Keratinocyte (primary cell): ENCODE results near the gene MFSD1. TPM values are rescaled to one million over a fixed set of nuclear protein-coding genes. Genes with fewer than 3 reads are reported as not detected.

Experiments used
- DNase-seq: peaks from one replicate; pipeline ENCODE4 v3.0.0-alpha.2; 2011; ENCODE audit warnings: low read depth, missing footprints, low spot score
- FAIRE-seq: peaks from 2 replicates; lab custom pipeline; 2011; peaks lifted over from hg19 to GRCh38; lab: Jason Lieb, UNC
- H2AFZ ChIP-seq: 2 replicates; pipeline ENCODE4 v1.6.0; 2012; ENCODE audit warnings: low read length, control low read depth, inconsistent platforms; ENCODE audit not compliant: control insufficient read depth
- H3K27ac ChIP-seq: 2 replicates; pipeline ENCODE4 v1.5.1; 2011; ENCODE audit warnings: low read length; ENCODE audit not compliant: control insufficient read depth, insufficient read depth
- H3K27me3 ChIP-seq: 3 replicates; pipeline ENCODE4 v1.6.0; 2011; ENCODE audit warnings: low read length; ENCODE audit not compliant: control insufficient read depth, insufficient read depth; ENCODE audit errors: extremely low read depth
- H3K36me3 ChIP-seq, 2 experiments: 2 replicates in 1 of 2; 3 replicates in 1 of 2; pipeline ENCODE4 v1.5.1; 2011; ENCODE audit warnings: low read length in 2 of 2, mild to moderate bottlenecking in 1 of 2; ENCODE audit not compliant: control insufficient read depth in 2 of 2, insufficient read depth in 2 of 2; ENCODE audit errors: extremely low read depth in 1 of 2
- H3K4me1 ChIP-seq: 3 replicates; pipeline ENCODE4 v1.5.1; 2011; ENCODE audit warnings: low read length; ENCODE audit not compliant: control insufficient read depth, insufficient read depth; ENCODE audit errors: extremely low read depth
- H3K4me2 ChIP-seq: 3 replicates; pipeline ENCODE4 v1.6.0; 2011; ENCODE audit warnings: low read depth, low read length; ENCODE audit not compliant: control insufficient read depth, insufficient read depth; ENCODE audit errors: extremely low read depth
- H3K4me3 ChIP-seq, 3 experiments: fragments of 200-600 bp in 1 of 3; sonication (generic) in 1 of 3; 2 replicates in 2 of 3; 3 replicates in 1 of 3; pipeline ENCODE4 v1.5.1; 2011 to 2016; ENCODE audit warnings: low read length in 3 of 3, mild to moderate bottlenecking in 3 of 3, control low read depth in 2 of 3, inconsistent platforms in 1 of 3, low read depth in 1 of 3, mixed read lengths in 1 of 3, mixed run types in 1 of 3, moderate library complexity in 1 of 3; ENCODE audit not compliant: control insufficient read depth in 2 of 3, insufficient read depth in 2 of 3; ENCODE audit errors: extremely low read depth in 1 of 3
- H3K79me2 ChIP-seq: 2 replicates; pipeline ENCODE4 v1.6.0; 2012; ENCODE audit warnings: low read length; ENCODE audit not compliant: control insufficient read depth, insufficient read depth
- H3K9ac ChIP-seq: 3 replicates; pipeline ENCODE4 v1.6.0; 2011; ENCODE audit warnings: low read length; ENCODE audit not compliant: control insufficient read depth, insufficient read depth; ENCODE audit errors: extremely low read depth
- H3K9me1 ChIP-seq: 3 replicates; pipeline ENCODE4 v1.6.0; 2011; ENCODE audit warnings: low read length; ENCODE audit not compliant: control insufficient read depth, insufficient read depth; ENCODE audit errors: extremely low read depth
- H3K9me3 ChIP-seq: 2 replicates; pipeline ENCODE4 v1.5.1; 2012; ENCODE audit warnings: low read depth, low read length; ENCODE audit not compliant: control insufficient read depth
- H4K20me1 ChIP-seq: 3 replicates; pipeline ENCODE4 v1.6.0; 2011; ENCODE audit warnings: low read length; ENCODE audit not compliant: control insufficient read depth, insufficient read depth; ENCODE audit errors: extremely low read depth
- EZH2 ChIP-seq: IDR thresholded peaks from one replicate; pipeline ENCODE4 v1.6.1; 2012; ENCODE audit warnings: inconsistent platforms, mild to moderate bottlenecking, low read length, moderate library complexity
- dilution Hi-C: fragments of 300-500 bp; cut with MboI; formaldehyde crosslinking; loops from one replicate; pipeline ENCODE4 v1.7.0; 2020; ENCODE audit warnings: low sequenced_read_pairs; ENCODE audit not compliant: extremely low pct_ligation_motif_present
- polyA plus RNA-seq, 5 experiments: library from polyadenylated mRNA; depleted of rRNA in 3 of 5; stranded (reverse) in 3 of 5; stranded (forward) in 1 of 5; unstranded in 1 of 5; fragments of >200 nt; gene quantifications; 1 replicate in 1 of 5; 2 replicates in 3 of 5; 3 replicates in 1 of 5; pipeline versions ENCODE4 v1.2.1 to v1.2.3, GENCODE V29; 2011 to 2012; ENCODE audit warnings: missing spikeins in 2 of 5, low read depth in 1 of 5, low replicate concordance in 1 of 5
- TF ChIP-seq, protein P1 (sequence below), 3 experiments: IDR thresholded peaks in 1 of 3; conservative IDR thresholded peaks in 1 of 3; optimal IDR thresholded peaks in 1 of 3; 2 replicates in 2 of 3; 3 replicates in 1 of 3; pipeline versions ENCODE3 to v1.5.1; 2011; ENCODE audit warnings: low read length in 3 of 3, mild to moderate bottlenecking in 3 of 3, moderate library complexity in 2 of 3, control low read depth in 1 of 3, inconsistent platforms in 1 of 3; ENCODE audit not compliant: insufficient read depth in 2 of 3; ENCODE audit errors: extremely low read depth in 1 of 3

MFSD1 gene
- polyA plus RNA-seq, 1 donor (not counting 4 experiments of a cell fraction or from before 2014, with no cell fraction given), result 49.8 TPM

DNA sequence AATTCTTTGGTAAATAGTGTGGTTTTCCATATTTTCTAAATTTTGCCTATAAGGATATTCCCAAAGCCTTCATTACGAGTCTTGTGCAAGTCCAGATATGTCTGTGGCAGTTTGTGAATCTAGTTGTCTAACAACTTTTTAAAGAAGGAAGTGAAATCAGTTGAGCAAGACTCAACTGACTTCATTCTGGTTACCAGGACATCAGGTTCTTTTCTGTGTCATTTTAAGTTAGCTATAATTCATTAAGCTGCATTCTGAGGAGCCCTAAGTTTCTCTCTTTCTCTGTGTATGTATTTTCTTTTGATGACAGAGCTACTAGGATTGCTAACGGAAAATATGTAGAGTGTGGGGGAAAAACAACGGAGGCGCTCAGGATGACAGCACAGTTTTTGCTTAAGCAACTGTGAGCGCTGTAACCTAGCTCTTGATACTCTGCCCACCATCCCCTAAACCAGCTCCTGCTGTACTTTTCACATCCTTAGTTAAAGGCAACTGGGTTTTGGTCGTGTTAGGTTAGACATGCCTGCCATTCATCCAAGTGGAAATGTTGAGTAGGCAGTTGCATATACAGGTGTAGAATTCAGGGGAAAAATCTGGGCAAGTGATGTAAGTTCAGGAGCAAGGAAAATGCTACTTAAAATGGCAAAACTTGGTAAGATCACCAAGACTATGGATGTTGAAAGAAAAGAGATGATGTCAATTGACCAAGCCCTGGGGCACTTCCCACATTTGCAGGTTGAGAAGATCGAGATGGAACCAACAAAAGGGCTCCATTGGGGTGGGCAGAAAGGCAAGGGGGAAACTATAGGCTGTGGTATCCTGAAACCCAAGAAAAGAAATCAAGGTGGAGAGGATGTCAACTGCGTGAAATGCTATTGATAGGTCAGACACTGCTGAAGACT is 9.2 kb downstream of the MFSD1 start:
- Histone ChIP-seq H3K4me2 (no peak overlapping the region), H3K4me3 (no peak overlapping the region), H3K27ac (no peak overlapping the region), H4K20me1 (no peaks in the 10 kb centered on the region), H3K9me3 (no peaks in the 10 kb centered on the region), H2AFZ (no peak overlapping the region), H3K79me2 (no peaks in the 10 kb centered on the region), H3K27me3 (no peaks in the 10 kb centered on the region), H3K9me1 (no peaks in the 10 kb centered on the region), H3K36me3 (peaks cover 7 to 12% of the 10 kb centered on the region in 2 experiments), H3K9ac (no peak overlapping the region), H3K4me1 (peaks cover 4% of the 10 kb centered on the region)
- no peak for DNase-seq
- no peak for FAIRE-seq
- dilution Hi-C loops, result no loop called here
- no peak for TF ChIP-seq EZH2
- TF ChIP-seq, protein P1, sequence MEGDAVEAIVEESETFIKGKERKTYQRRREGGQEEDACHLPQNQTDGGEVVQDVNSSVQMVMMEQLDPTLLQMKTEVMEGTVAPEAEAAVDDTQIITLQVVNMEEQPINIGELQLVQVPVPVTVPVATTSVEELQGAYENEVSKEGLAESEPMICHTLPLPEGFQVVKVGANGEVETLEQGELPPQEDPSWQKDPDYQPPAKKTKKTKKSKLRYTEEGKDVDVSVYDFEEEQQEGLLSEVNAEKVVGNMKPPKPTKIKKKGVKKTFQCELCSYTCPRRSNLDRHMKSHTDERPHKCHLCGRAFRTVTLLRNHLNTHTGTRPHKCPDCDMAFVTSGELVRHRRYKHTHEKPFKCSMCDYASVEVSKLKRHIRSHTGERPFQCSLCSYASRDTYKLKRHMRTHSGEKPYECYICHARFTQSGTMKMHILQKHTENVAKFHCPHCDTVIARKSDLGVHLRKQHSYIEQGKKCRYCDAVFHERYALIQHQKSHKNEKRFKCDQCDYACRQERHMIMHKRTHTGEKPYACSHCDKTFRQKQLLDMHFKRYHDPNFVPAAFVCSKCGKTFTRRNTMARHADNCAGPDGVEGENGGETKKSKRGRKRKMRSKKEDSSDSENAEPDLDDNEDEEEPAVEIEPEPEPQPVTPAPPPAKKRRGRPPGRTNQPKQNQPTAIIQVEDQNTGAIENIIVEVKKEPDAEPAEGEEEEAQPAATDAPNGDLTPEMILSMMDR (optimal IDR thresholded peaks at IDR 0.05 in 1 of 3, IDR thresholded peaks at IDR 0.05 in 1 of 3, conservative IDR thresholded peaks at IDR 0.05 in 1 of 3; ENCODE audit: extremely low read depth in 1 of 3, insufficient read depth in 2 of 3, low read length in 3 of 3), result no peak

DNA sequence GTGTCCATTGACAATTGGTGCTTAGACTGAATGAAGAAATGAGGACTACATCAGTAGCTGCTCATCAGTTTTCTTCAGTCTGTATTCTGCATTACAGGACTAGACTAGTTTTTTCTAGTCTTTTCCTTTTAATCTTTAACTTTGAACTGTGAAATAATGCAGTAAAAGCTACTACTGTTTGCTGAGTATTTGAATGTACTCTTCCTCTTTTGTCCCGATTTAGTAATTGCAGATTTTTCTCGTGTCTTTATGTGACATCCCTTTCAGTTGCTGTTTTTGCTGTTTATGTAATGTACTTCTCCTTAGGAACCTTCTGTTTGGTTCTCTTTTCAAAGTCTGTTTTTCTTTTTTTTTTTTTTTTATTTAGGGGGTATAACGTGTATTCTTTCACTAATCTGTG is 17.4 kb downstream of the MFSD1 start:
- H3K9me1 ChIP-seq, result no peaks in the 10 kb centered on the region
- FAIRE-seq (no peak), DNase-seq (no peak)
- H3K27ac ChIP-seq, result no peak overlapping the region
- H3K9me3 ChIP-seq, result no peaks in the 10 kb centered on the region
- no peak overlapping the region for H2AFZ ChIP-seq
- no peak overlapping the region for H3K4me3 ChIP-seq
- no peak for TF ChIP-seq EZH2
- TF ChIP-seq, protein P1 (optimal IDR thresholded peaks at IDR 0.05 in 1 of 3, IDR thresholded peaks at IDR 0.05 in 1 of 3, conservative IDR thresholded peaks at IDR 0.05 in 1 of 3; ENCODE audit: extremely low read depth in 1 of 3, insufficient read depth in 2 of 3, low read length in 3 of 3), result no peak
- no peaks in the 10 kb centered on the region for H4K20me1 ChIP-seq
- no peak overlapping the region for H3K9ac ChIP-seq
- dilution Hi-C loops, result no loop called here
- H3K27me3 ChIP-seq, result no peaks in the 10 kb centered on the region
- no peaks in the 10 kb centered on the region for H3K4me1 ChIP-seq
- no peaks in the 10 kb centered on the region for H3K79me2 ChIP-seq
- no peak overlapping the region for H3K4me2 ChIP-seq
- H3K36me3 ChIP-seq, result peaks cover 10 to 11% of the 10 kb centered on the region in 2 experiments
